GM21737 (cell line): ENCODE results near the gene TSPAN9.

Experiments used
- ATAC-seq: cut with Tn5 transposase; IDR thresholded peaks from one replicate; pipeline ENCODE4 v1.9.1; 2021; ENCODE audit warnings: mild to moderate bottlenecking, moderate library complexity; ENCODE audit not compliant: unreplicated experiment

The TSPAN9 gene

GRCh38 chr12:3325736-3326135 is 248.6 kb downstream of the TSPAN9 start:
- no peak for ATAC-seq

DNA sequence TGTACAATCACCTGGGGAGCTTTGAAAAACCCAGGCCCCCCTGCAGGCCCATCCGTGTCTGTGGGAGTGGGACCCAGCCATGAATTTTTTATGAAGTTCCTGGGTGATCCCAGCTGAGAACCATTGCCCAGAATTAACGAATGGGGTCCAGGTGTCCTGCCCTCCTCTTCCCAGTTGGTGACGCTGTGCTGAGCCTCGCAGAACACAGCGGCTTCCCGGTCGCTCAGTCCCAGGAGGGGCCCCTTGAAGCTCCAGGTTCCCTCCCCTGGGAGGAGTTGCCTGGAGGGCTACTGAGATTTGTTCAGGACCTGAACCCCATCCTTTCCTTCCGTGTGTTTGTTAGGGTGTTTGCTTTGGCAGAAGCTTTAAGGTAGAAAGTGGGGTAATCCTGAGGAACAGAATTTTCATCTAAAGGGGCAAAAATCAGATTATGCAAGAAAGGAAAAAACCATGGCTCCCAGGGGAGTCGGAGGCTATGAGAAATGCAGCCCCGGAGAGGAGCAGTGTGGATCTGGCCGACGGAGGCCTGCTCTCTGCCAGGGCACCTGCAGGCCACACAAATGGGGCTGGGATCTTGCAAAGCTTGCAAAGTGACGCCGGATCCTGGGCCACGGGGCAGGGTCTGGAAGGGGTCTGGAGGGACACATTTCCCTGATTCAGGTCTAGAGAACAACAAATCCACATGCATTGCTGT is 249.1 kb downstream of the TSPAN9 start:
- no peak for ATAC-seq

- no peak for ATAC-seq
These were observed 249.9 kb downstream of the TSPAN9 start for GRCh38 chr12:3326850-3327780.

DNA sequence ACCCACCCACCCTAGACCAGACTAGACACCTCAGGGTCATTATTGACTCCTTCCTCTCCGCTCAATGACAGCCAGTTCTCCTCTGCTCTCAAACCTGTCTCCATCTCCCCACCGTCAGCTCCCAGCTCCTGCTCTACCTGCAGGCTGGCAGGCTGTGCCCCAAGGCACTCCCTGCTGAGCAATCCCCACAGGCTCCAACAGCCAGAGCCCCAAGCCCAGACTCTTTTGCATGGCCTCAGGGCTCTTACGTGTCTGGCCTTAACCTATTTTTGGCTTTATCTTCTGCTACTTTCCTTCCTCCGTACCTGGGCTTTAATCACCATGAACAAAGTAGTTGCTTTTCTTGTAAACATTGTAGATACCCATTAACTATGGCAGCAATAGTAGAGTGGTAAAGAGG is 250.9 kb downstream of the TSPAN9 start:
- no peak for ATAC-seq

DNA sequence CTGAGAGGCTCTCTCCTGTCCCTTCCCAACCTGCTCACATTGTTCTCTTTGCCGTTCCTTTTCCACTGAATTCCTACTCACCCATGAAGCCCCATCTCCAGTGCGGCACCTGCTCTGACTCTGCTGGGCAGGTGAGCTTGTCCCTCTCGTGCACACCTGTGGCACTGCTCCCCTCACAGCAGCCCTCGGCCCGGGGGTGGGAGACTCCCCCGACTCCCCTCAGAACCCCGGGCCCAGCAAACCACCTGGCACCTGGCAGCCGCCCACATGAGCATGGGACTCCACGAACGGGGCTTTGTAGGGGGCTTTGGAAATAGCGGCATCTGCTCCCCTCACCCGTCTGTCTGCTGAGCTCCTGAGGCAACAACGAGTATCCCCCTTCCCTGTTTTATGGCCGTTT is 251.4 kb downstream of the TSPAN9 start:
- ATAC-seq: no peak

DNA sequence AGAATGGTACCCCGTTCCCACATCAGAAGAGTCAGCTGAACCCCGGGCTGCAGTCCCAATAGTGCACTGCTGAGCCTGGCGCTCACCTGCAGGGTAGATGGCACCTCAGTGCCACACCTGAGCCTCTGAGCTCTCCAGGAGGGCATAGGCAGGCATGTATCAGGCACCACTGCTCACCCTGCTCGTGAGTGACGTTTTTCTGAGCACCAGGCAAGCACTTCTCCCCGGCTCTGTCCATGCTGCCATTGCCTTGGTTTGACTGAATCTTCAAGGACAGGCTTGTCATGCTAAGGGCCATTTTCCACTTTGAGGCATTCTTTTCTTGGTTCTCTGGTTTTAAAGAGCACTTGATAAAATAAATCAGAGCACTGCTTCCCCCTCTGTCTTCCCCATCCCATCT is 252.2 kb downstream of the TSPAN9 start:
- no peak for ATAC-seq

GRCh38 chr12:3330976-3331510 is 253.9 kb downstream of the TSPAN9 start:
- ATAC-seq: no peak

GRCh38 chr12:3332188-3332587 is 255.0 kb downstream of the TSPAN9 start:
- ATAC-seq: no peak

DNA sequence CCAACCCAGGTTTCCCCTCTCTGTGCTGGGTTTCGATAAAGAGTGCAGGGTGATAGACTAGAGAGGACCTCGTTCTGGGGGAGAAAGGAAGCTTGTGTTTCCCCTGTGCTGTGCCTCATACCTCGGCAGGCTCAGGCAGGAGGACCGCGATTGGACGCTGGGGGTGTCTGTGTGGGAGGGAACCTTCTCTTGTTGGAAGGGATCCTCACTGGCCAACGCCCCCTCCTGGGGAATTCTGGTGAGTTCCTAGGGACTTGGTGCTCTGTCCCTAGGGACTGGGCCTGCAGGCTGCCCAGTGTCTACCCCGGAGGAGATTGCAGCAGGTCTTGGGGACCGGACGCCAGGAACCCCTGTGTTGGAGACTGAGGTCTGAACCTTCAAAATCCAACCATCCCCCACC is 256.4 kb downstream of the TSPAN9 start:
- ATAC-seq: no peak

DNA sequence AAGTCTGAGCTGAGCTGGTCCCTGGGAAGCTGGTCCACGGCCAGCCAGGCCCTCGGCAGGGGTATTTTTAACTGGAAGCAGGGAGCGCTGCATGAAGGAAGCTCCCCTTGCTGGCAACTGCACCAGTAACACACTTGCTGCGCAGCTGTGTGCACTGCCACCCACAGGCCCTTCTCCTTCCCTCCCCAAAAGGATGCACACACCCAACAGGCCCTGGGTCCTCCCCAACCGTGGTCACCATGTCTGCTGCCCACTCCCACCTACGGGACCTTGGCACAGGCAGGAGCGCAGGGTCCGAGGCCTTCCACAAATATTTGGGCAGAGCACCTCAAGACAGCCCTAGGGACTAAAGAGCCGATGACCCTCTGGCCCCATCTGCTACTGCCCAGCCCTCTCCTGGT is 256.8 kb downstream of the TSPAN9 start:
- no peak for ATAC-seq

- no peak for ATAC-seq
These were observed 257.9 kb downstream of the TSPAN9 start for GRCh38 chr12:3335078-3335487.
